ENCODE measurements around the gene SLX4IP.

GRCh38 chr20:10496465-10496864, 61.4 kb downstream of the SLX4IP start:
- TF ChIP-seq CTCF (IDR thresholded peaks at IDR 0.05; ENCODE audit: extremely low read depth in 1 of 2, insufficient read depth in 1 of 2, low read depth in 1 of 2, low read length in 2 of 2) (no peak), EZH2 (IDR thresholded peaks at IDR 0.05; ENCODE audit: borderline replicate concordance, low read depth, low read length, severe bottlenecking) (no peak), POLR2AphosphoS5 (IDR thresholded peaks at IDR 0.05; ENCODE audit: insufficient read depth, low read depth, low read length) (no peak), POLR2A (IDR thresholded peaks at IDR 0.05; ENCODE audit: low read depth, low read length) (no peak)
